GM18519 (cell line): ENCODE data around the gene IQSEC1.
"Not testable (repeated sequence)": the region's sequence is repeated elsewhere in the genome, so short reads cannot be mapped to it uniquely, and the experiment has no call there.

ENCODE experiments used
- ATAC-seq: cut with Tn5 transposase; IDR thresholded peaks from one replicate; pipeline ENCODE4 v1.9.1; 2021; ENCODE audit warnings: mild to moderate bottlenecking, moderate library complexity; ENCODE audit not compliant: unreplicated experiment, low FRiP score

The IQSEC1 gene

GRCh38 chr3:12865271-12865670 is 208.0 kb downstream of the IQSEC1 start:
- no peak for ATAC-seq

DNA sequence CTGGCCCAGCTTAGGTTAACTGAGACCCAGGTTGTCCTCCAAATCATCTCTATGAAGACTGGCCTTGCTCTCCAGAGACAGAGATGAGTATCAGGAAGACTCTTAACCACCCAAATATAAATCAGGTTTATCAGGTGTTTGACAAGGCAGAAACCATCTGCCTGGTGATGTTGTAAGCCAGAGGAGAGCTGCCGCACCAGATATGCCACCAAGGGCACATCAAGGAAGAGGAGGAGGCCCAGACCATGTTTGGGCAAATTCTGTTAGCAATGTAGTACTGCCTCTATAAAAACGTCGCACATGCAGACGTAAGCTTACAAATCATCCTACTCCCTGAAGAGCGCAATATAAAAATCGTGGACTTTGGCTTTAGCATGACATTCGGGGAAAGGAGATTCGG is 210.8 kb downstream of the IQSEC1 start:
- ATAC-seq, result no peak

- no peak for ATAC-seq
Observed at GRCh38 chr3:12861611-12862010, 211.6 kb downstream of the IQSEC1 start.

DNA sequence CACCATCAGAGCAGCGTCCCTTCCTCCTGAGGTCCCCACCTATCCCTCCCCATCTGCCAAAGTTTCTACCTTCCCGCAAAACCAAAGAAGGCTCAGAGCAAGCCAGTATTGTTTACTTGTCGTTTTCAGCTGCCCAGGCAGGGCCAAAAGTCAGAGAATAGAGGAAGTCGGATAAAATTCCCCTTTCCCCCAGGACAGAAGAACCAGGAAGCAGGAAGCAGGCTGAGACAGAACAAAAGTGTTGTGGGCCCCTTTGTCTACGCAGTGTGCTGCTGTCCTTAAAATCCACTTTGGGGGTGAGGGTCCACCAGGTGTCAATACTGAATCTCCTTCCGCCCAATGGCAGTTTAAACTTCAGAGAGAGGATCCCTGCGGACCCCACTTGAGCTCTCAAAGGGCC is 213.4 kb downstream of the IQSEC1 start:
- no peak for ATAC-seq

- no peak for ATAC-seq
Observed at GRCh38 chr3:12856626-12857025, 216.6 kb downstream of the IQSEC1 start.

DNA sequence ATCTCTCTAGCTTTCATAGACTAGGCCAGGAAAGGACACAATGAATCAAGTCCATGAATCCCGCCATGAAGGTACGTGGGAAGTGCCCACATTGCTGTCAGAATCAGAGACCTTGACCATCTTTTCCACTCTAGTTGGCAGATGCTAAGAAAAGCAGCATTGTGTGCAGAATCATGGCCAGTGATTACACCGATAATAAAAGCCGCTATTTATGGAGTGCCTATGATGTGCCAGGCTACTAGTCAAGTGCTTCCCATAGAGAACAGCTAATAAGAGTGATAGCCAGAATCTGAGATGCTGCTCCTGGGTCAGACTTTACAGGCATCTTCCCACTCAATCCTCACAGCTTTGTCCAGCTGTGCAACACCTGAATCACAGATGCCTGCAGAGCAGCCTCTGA is 218.7 kb downstream of the IQSEC1 start:
- ATAC-seq, result no peak

DNA sequence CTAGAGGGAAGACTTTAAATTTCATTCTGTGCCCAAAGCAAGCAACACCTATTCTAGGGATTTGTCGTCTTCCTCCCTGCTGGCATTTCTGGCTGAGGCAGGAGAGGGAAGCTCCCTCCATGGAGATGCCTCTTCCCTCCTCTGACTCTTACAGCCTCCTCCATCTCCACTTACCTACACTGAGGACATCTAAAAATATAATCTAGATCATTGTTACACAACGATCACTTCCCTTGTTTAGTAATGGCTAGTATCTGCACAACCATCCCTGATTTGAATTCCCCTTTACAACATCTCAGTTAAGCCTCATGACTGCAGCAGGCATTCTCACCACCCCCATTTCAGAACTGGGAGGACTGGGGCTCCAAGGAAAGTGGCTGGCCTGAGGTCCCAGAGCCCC is 219.4 kb downstream of the IQSEC1 start:
- not testable (repeated sequence) for ATAC-seq

DNA sequence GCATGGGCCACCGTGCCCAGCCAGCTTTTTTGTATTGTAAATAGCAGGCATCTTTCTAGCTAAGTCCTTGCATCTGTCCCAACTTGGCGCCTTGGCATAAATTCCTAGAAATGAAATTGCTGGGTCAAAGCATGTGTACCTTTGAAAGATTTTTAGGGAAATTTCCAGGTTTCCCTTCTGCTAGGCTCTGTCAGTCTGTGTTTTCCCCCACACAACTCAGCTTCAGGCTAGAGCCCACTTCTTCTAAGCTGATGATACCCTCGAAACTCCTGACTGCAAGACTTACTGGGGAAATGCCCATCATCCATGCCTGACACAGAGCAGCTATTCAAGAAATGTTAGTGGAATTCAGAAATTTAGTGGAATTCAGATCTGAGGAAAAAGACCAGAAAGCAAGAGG is 221.0 kb downstream of the IQSEC1 start:
- ATAC-seq, result no peak
